Effector memory CD8-positive, alpha-beta T cell (primary cell): ENCODE results near the gene ZNF273.
"Not testable (repeated sequence)": the region's sequence is repeated elsewhere in the genome, so short reads cannot be mapped to it uniquely, and the experiment has no call there.

ENCODE experiments used
- ATAC-seq: fragments of 150-1000 bp; cut with Tn5 transposase; replicated peaks from 2 replicates; pipeline ENCODE4 v1.10.0; 2021; ENCODE audit warnings: mild to moderate bottlenecking, moderate library complexity
- DNase-seq, 3 experiments: peaks; one replicate each; pipeline ENCODE4 v3.0.0; 2021
- H3K27ac Mint-ChIP-seq, 2 donors: one replicate each; pipeline ENCODE4 v1.8.0; 2022; ENCODE audit warnings: mild to moderate bottlenecking in 2 of 2, mixed read lengths in 2 of 2, moderate library complexity in 2 of 2
- H3K27me3 Mint-ChIP-seq, 2 donors: one replicate each; pipeline ENCODE4 v1.8.0; 2022; ENCODE audit warnings: mixed read lengths in 2 of 2
- H3K36me3 Mint-ChIP-seq: one replicate; pipeline ENCODE4 v1.8.0; 2022; ENCODE audit warnings: mild to moderate bottlenecking, moderate library complexity, mixed read lengths; ENCODE audit not compliant: insufficient read depth
- H3K4me1 Mint-ChIP-seq, 2 donors: one replicate each; pipeline ENCODE4 v1.8.0; 2022; ENCODE audit warnings: low read depth in 2 of 2, mixed read lengths in 2 of 2
- H3K4me3 Mint-ChIP-seq, 2 donors: one replicate each; pipeline ENCODE4 v1.8.0; 2022; ENCODE audit warnings: mild to moderate bottlenecking in 2 of 2, mixed read lengths in 2 of 2, moderate library complexity in 2 of 2
- H3K9me3 Mint-ChIP-seq, 2 donors: one replicate each; pipeline ENCODE4 v1.8.0; 2022; ENCODE audit warnings: mixed read lengths in 2 of 2

Gene ZNF273

DNA sequence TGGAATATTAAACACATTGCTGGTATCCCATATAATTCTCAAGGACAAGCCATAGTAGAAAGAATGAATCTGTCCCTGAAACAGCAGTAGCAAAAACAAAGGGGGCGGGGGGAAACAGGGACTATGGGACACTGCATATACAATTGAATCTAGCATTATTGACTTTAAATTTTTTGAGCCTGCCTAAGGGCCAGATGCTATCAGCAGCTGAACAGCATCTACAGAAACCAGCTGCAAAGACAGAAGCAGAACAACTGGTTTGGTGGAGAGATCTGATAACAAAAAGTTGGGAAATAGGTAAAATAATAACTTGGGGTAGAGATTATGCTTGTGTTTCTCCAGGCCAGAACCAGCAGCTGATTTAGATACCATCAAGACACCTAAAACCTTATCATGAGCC lies 45.7 kb downstream of the ZNF273 start:
- peaks cover 58 to 64% of the 10 kb centered on the region in 2 donors for H3K27me3 Mint-ChIP-seq
- H3K4me1 Mint-ChIP-seq, ATAC-seq, H3K27ac Mint-ChIP-seq, H3K36me3 Mint-ChIP-seq, DNase-seq, H3K9me3 Mint-ChIP-seq, H3K4me3 Mint-ChIP-seq: not testable (repeated sequence)

DNA sequence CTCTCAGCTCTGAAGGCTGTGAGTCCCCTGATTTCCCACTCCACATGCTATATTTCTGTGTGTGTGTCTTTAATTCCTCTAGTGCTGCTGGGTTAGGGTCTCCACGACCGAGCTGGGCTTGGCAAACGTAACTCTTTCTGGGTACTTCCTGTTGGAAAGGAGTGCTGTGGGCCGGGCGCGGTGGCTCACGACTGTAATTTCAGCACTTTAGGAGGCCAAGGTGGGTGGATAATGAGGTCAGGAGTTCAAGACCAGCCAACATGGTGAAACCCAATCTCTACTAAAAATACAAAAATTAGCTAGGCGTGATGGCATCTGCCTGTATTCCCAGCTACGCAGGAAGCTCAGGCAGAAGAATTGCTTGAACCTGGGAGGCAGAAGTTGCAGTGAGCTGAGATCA lies 47.6 kb downstream of the ZNF273 start:
- not testable (repeated sequence) for DNase-seq, H3K4me1 Mint-ChIP-seq, ATAC-seq, H3K4me3 Mint-ChIP-seq, H3K36me3 Mint-ChIP-seq, H3K9me3 Mint-ChIP-seq
- Mint-ChIP-seq H3K27me3 (peaks cover 47 to 48% of the 10 kb centered on the region in 2 donors), H3K27ac (peak overlapping the region in 1 of 2 donors; percentile 17)

GRCh38 chr7:64951250-64951848 lies 48.3 kb downstream of the ZNF273 start:
- H3K4me1 Mint-ChIP-seq, result peaks cover 0 to 6% of the 10 kb centered on the region in 2 donors
- peaks cover 41% of the 10 kb centered on the region in 2 donors for H3K27me3 Mint-ChIP-seq
- H3K9me3 Mint-ChIP-seq, result no peaks in the 10 kb centered on the region
- peak overlapping the region in 1 of 2 donors; percentile 17 for H3K27ac Mint-ChIP-seq
- no peak overlapping the region for H3K4me3 Mint-ChIP-seq
- ATAC-seq (peak; percentile 72), DNase-seq (peak; percentile 27 to 28 (median 28))
- no peaks in the 10 kb centered on the region for H3K36me3 Mint-ChIP-seq

- Mint-ChIP-seq H3K36me3 (no peaks in the 10 kb centered on the region), H3K9me3 (no peaks in the 10 kb centered on the region), H3K27ac (no peak overlapping the region), H3K4me3 (no peak overlapping the region), H3K4me1 (peaks cover 0 to 4% of the 10 kb centered on the region in 2 donors), H3K27me3 (peaks cover 7 to 32% of the 10 kb centered on the region in 2 donors)
- ATAC-seq (no peak), DNase-seq (no peak)
Measured at GRCh38 chr7:64959072-64959747, 56.1 kb downstream of the ZNF273 start.

GRCh38 chr7:64965594-64965993 lies 62.5 kb downstream of the ZNF273 start:
- Mint-ChIP-seq H3K4me1 (no peaks in the 10 kb centered on the region), H3K27ac (no peak overlapping the region), H3K27me3 (peaks cover 7 to 10% of the 10 kb centered on the region in 2 donors), H3K4me3 (no peak overlapping the region), H3K9me3 (no peaks in the 10 kb centered on the region), H3K36me3 (no peaks in the 10 kb centered on the region)
- DNase-seq (no peak), ATAC-seq (no peak)

- ATAC-seq (no peak), DNase-seq (no peak)
- Mint-ChIP-seq H3K4me1 (no peaks in the 10 kb centered on the region), H3K4me3 (no peak overlapping the region), H3K36me3 (peaks cover 24% of the 10 kb centered on the region), H3K9me3 (peaks cover 8 to 9% of the 10 kb centered on the region in 2 donors), H3K27me3 (no peaks in the 10 kb centered on the region), H3K27ac (no peak overlapping the region)
Measured at GRCh38 chr7:64978497-64979203, 75.6 kb downstream of the ZNF273 start.
